B cell (primary cell): Measurements from ENCODE around the gene NR3C2. TPM values are rescaled to one million over a fixed set of nuclear protein-coding genes. Genes with fewer than 3 reads are reported as not detected.

ENCODE experiments used
- ATAC-seq: fragments of 200-7000 bp; cut with Tn5 transposase; one replicate; pipeline ENCODE4 v1.10.0; 2021; ENCODE audit warnings: low read depth, mild to moderate bottlenecking, moderate number of reproducible peaks, moderate library complexity
- CTCF ChIA-PET: fragments of 350-600 bp; sonication (Branson Sonifier 250); formaldehyde crosslinking; loops from one replicate; lab custom pipeline; 2021; ENCODE audit warnings: antibody characterized with exemption, inconsistent platforms; lab: Charles Lee
- POLR2A ChIA-PET: fragments of 350-600 bp; sonication (Branson Sonifier 250); formaldehyde crosslinking; loops from one replicate; lab custom pipeline; 2021; ENCODE audit warnings: antibody characterized with exemption; lab: Charles Lee
- DNase-seq: peaks from one replicate; pipeline ENCODE4 v3.0.0; 2013
- H2AFZ ChIP-seq: 2 replicates; pipeline ENCODE4 v1.6.1; 2012; ENCODE audit warnings: mild to moderate bottlenecking, low read depth, low read length; ENCODE audit not compliant: insufficient read depth, poor library complexity, severe bottlenecking
- H3K27ac ChIP-seq, 2 donors: 1 replicate in 1 of 2; 2 replicates in 1 of 2; pipeline ENCODE4 v1.5.1; 2012 to 2013; ENCODE audit warnings: low read length in 2 of 2, mild to moderate bottlenecking in 2 of 2, moderate library complexity in 1 of 2
- H3K27me3 ChIP-seq, 4 experiments: fragments of 200-600 bp in 1 of 4; sonication (generic) in 1 of 4; replicated peaks in 1 of 4; 1 replicate in 2 of 4; 2 replicates in 2 of 4; pipeline versions ENCODE4 v1.6.1 to v1.7.0; 2013 to 2016; ENCODE audit warnings: low read length in 3 of 4, mild to moderate bottlenecking in 2 of 4, mixed read lengths in 1 of 4, moderate library complexity in 1 of 4; ENCODE audit not compliant: insufficient read depth in 4 of 4, control insufficient read depth in 3 of 4; ENCODE audit errors: control extremely low read depth in 1 of 4
- H3K36me3 ChIP-seq, 2 experiments: replicated peaks in 1 of 2; 1 replicate in 1 of 2; 2 replicates in 1 of 2; pipeline versions ENCODE4 v1.6.1 to v1.7.1; 2013; ENCODE audit warnings: low read length in 1 of 2; ENCODE audit not compliant: insufficient read depth in 2 of 2, control insufficient read depth in 1 of 2; ENCODE audit errors: control extremely low read depth in 1 of 2, extremely low read depth in 1 of 2
- H3K4me1 ChIP-seq, 2 donors: fragments of 200-600 bp in 1 of 2; sonication (generic) in 1 of 2; 1 replicate in 1 of 2; 2 replicates in 1 of 2; pipeline versions ENCODE4 v1.5.1 to v1.6.1; 2013 to 2017; ENCODE audit warnings: low read length in 2 of 2; ENCODE audit not compliant: control insufficient read depth in 2 of 2, insufficient read depth in 2 of 2
- H3K4me2 ChIP-seq: replicated peaks from 2 replicates; pipeline ENCODE3; 2012; ENCODE audit warnings: mild to moderate bottlenecking, low read depth, low read length; ENCODE audit not compliant: poor library complexity, severe bottlenecking
- H3K4me3 ChIP-seq, 5 experiments: fragments of 200-600 bp in 1 of 5; sonication (generic) in 1 of 5; 1 replicate in 3 of 5; 2 replicates in 2 of 5; pipeline versions ENCODE4 v1.5.1 to v1.7.0; 2011 to 2016; ENCODE audit warnings: low read length in 4 of 5, mild to moderate bottlenecking in 4 of 5, low read depth in 2 of 5, control low read depth in 1 of 5, moderate library complexity in 1 of 5; ENCODE audit not compliant: insufficient read depth in 1 of 5; ENCODE audit errors: control extremely low read depth in 1 of 5, extremely low read depth in 1 of 5
- H3K79me2 ChIP-seq: fragments of 200-600 bp; sonication (generic); one replicate; pipeline ENCODE4 v1.6.0; 2016; ENCODE audit warnings: low read length; ENCODE audit not compliant: control insufficient read depth, insufficient read depth
- H3K9ac ChIP-seq: fragments of 200-600 bp; sonication (generic); 2 replicates; pipeline ENCODE4 v1.6.1; 2017; ENCODE audit warnings: mild to moderate bottlenecking, low read length, moderate library complexity
- H3K9me3 ChIP-seq, 3 donors: one replicate each; pipeline versions ENCODE4 v1.6.1 to v1.7.1; 2013; ENCODE audit warnings: low read length in 2 of 3; ENCODE audit not compliant: control insufficient read depth in 2 of 3, insufficient read depth in 1 of 3; ENCODE audit errors: control extremely low read depth in 1 of 3
- H4K20me1 ChIP-seq: 2 replicates; pipeline ENCODE4 v1.6.0; 2012; ENCODE audit warnings: mild to moderate bottlenecking, low read length; ENCODE audit not compliant: insufficient read depth, control insufficient read depth, poor library complexity, severe bottlenecking
- H3K27ac Mint-ChIP-seq: one replicate; pipeline ENCODE4 v1.8.0; 2021; ENCODE audit warnings: mixed read lengths
- H3K27me3 Mint-ChIP-seq: one replicate; pipeline ENCODE4 v1.8.0; 2021; ENCODE audit warnings: mixed read lengths
- H3K4me1 Mint-ChIP-seq: one replicate; pipeline ENCODE4 v1.8.0; 2021; ENCODE audit warnings: mixed read lengths
- H3K4me3 Mint-ChIP-seq: one replicate; pipeline ENCODE4 v1.8.0; 2021; ENCODE audit warnings: mixed read lengths
- H3K9me3 Mint-ChIP-seq: one replicate; pipeline ENCODE4 v1.8.0; 2022; ENCODE audit warnings: mixed read lengths; ENCODE audit not compliant: insufficient read depth
- EZH2 ChIP-seq: IDR thresholded peaks from 2 replicates; pipeline ENCODE4 v1.6.1; 2012; ENCODE audit warnings: borderline replicate concordance, low read depth, mild to moderate bottlenecking, moderate library complexity, low read length; ENCODE audit not compliant: insufficient read depth, poor library complexity, severe bottlenecking
- WGBS: methylation state at CpG from one replicate; pipeline ENCODE4 v1.1.5; 2013; ENCODE audit warnings: missing lambda C conversion rate; ENCODE audit not compliant: insufficient coverage; 5-methylcytosine and 5-hydroxymethylcytosine counted together
- intact Hi-C: fragments of 100-400 bp; cut with micrococcal nuclease; formaldehyde crosslinking; loops from one replicate; pipeline ENCODE4 v1.10.0; 2022
- polyA plus RNA-seq: library from polyadenylated mRNA; depleted of rRNA; stranded (reverse); fragments of >200 nt; gene quantifications from 2 replicates; pipeline ENCODE4 v1.2.3, GENCODE V29; 2012
- total RNA-seq, 2 donors: library from RNA; stranded (reverse); fragments of 120-200 nt in 1 of 2; gene quantifications; 1 replicate in 1 of 2; 2 replicates in 1 of 2; pipeline versions ENCODE4 v1.2.3 to v1.2.4, GENCODE V29; 2013 to 2022
- TF ChIP-seq, protein P1 (sequence below): fragments of 200-600 bp; IDR thresholded peaks from one replicate; pipeline ENCODE4 v1.8.0; 2022; ENCODE audit warnings: antibody characterized with exemption, mild to moderate bottlenecking

Gene NR3C2
- total and polyA plus RNA-seq, 2 donors (not counting 1 experiment from before 2014, with no cell fraction given): 6.7 to 19.3 TPM

DNA sequence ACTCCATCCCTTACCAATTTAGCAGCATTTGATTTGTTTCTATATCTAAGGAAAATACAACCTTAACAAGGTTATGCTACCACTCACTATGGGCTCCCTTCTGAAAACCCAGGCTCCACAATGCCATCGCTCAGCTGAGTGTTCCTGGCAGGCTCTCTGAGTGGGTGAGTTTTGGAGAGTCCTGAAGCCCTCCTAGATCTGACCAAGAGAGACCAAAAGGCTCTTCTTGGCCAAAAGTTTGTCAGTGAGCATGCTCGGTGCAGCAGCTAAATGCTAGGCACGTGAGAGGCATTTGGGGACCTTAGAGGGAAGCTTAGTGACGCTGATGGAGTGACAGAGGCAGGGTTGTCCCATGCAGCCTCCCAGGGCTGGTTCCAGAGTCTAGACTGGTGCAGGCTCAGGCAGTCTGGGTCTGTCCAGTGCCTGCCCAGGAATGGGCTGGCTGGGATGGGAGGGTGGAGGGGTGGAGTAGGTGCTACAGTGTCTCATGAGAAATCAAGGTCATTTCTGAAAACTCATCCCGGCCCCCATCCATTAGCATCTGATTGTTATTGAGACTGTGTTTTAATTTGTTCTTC is 346.8 kb downstream of the NR3C2 start:
- Histone ChIP-seq H3K9me3 (peaks cover 0 to 7% (median 0%) of the 10 kb centered on the region in 3 donors), H4K20me1 (no peaks in the 10 kb centered on the region), H3K4me3 (no peak overlapping the region), H3K27ac (no peak overlapping the region), H3K4me2 (no peak overlapping the region), H3K79me2 (no peaks in the 10 kb centered on the region), H2AFZ (no peak overlapping the region), H3K27me3 (no peaks in the 10 kb centered on the region), H3K9ac (no peak overlapping the region), H3K36me3 (no peaks in the 10 kb centered on the region), H3K4me1 (no peaks in the 10 kb centered on the region)
- no peaks in the 10 kb centered on the region for H3K9me3 Mint-ChIP-seq
- H3K27me3 Mint-ChIP-seq: no peaks in the 10 kb centered on the region
- no peak for ATAC-seq
- DNase-seq: no peak
- TF ChIP-seq, protein P1, sequence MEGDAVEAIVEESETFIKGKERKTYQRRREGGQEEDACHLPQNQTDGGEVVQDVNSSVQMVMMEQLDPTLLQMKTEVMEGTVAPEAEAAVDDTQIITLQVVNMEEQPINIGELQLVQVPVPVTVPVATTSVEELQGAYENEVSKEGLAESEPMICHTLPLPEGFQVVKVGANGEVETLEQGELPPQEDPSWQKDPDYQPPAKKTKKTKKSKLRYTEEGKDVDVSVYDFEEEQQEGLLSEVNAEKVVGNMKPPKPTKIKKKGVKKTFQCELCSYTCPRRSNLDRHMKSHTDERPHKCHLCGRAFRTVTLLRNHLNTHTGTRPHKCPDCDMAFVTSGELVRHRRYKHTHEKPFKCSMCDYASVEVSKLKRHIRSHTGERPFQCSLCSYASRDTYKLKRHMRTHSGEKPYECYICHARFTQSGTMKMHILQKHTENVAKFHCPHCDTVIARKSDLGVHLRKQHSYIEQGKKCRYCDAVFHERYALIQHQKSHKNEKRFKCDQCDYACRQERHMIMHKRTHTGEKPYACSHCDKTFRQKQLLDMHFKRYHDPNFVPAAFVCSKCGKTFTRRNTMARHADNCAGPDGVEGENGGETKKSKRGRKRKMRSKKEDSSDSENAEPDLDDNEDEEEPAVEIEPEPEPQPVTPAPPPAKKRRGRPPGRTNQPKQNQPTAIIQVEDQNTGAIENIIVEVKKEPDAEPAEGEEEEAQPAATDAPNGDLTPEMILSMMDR: no peak
- no peak for TF ChIP-seq EZH2
- no peak overlapping the region for H3K4me3 Mint-ChIP-seq
- intact Hi-C loops: no loop called here
- no peaks in the 10 kb centered on the region for H3K4me1 Mint-ChIP-seq
- 93% methylated on average over 3 of the region's 5 CpGs for WGBS
- POLR2A ChIA-PET: no interaction called here
- CTCF ChIA-PET: no interaction called here
- H3K27ac Mint-ChIP-seq: no peak overlapping the region

DNA sequence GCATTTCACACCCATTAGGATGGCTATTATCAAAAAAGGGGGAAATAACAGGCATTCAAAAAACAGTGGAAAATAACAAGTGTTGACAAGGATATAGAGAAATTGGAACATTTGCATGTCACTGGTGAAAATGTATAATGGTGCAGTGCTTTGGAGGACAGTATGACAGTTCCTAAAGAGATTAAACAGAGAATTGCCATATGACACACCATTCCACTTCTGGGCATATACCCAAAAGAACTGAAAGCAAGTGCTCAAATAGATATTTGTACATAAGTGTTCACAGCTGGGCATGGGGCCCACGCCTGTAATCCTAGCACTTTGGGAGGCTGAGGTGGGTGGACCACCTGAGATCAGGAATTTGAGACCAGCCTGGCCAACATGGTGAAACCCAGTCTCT is 348.1 kb downstream of the NR3C2 start:
- 86% methylated on average over 1 of the region's 1 CpG for WGBS
- intact Hi-C loops: no loop called here
- H3K79me2 ChIP-seq: no peaks in the 10 kb centered on the region
- H4K20me1 ChIP-seq: no peaks in the 10 kb centered on the region
- no peak overlapping the region for H3K27ac ChIP-seq
- ATAC-seq (no peak), DNase-seq (no peak)
- H3K27ac Mint-ChIP-seq: no peak overlapping the region
- POLR2A ChIA-PET: no interaction called here
- H3K27me3 Mint-ChIP-seq: no peaks in the 10 kb centered on the region
- H3K27me3 ChIP-seq: no peaks in the 10 kb centered on the region
- CTCF ChIA-PET: no interaction called here
- H3K4me1 Mint-ChIP-seq: no peaks in the 10 kb centered on the region
- no peak for TF ChIP-seq EZH2
- TF ChIP-seq, protein P1: no peak
- H3K9me3 Mint-ChIP-seq: no peaks in the 10 kb centered on the region
- peaks cover 0 to 13% (median 0%) of the 10 kb centered on the region in 3 donors for H3K9me3 ChIP-seq
- no peak overlapping the region for H3K4me3 Mint-ChIP-seq
- no peaks in the 10 kb centered on the region for H3K4me1 ChIP-seq
- no peak overlapping the region for H3K9ac ChIP-seq
- no peak overlapping the region for H3K4me3 ChIP-seq
- no peaks in the 10 kb centered on the region for H3K36me3 ChIP-seq
- H3K4me2 ChIP-seq: no peak overlapping the region
- no peak overlapping the region for H2AFZ ChIP-seq
